SK-N-MC (cell line): ENCODE data around the gene LBP.

Source experiments
- EZH2 ChIP-seq: fragments of 200-600 bp; sonication (generic); IDR thresholded peaks from one replicate; pipeline ENCODE4 v1.6.1; 2017; ENCODE audit warnings: antibody characterized with exemption
- FOXP2 ChIP-seq: optimal IDR thresholded peaks from 2 replicates; pipeline ENCODE3; 2011; ENCODE audit warnings: mild to moderate bottlenecking, moderate library complexity; ENCODE audit not compliant: insufficient read depth; ENCODE audit errors: extremely low read length, control extremely low read depth
- POLR2AphosphoS5 ChIP-seq: IDR thresholded peaks from 2 replicates; pipeline ENCODE4 v1.6.1; 2012; ENCODE audit warnings: mild to moderate bottlenecking, low read depth, low read length, borderline replicate concordance

DNA sequence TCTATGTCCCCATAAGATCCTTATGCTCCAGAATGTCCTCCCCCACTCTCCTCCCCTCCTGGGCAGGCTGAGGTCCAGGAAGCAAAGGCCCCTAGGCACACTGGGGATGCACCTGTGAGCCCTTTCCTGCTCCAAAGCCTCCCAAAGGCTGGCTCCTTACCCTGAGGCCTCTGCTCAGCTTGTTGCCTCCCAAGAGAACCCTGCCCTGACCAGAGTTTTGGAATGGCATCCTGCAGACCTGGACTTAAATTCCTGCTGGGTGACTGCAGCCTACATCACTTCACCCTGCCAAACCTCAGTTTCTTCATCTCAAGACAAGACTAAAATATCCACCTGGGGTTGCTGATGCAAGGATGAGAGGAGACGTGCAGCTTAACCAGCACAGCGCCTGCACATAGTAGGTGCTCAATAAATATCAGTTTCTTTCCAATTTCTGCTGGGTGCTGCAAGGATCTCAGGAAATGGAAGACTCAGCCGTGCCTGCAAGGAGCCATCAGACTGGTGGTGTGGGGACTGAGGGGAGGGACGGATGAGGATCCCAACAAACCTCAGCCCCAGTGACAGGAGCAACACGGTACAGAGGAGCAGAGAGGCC lies 2.1 kb upstream of the LBP start:
- TF ChIP-seq POLR2AphosphoS5 (no peak), EZH2 (no peak), FOXP2 (no peak)
